CD14-positive monocyte (primary cell): ENCODE data around the gene CDH23. TPM values are rescaled to one million over a fixed set of nuclear protein-coding genes. Genes with fewer than 3 reads are reported as not detected.

Experiments
- DNase-seq, 3 donors: peaks; one replicate each; pipeline ENCODE4 v3.0.0-alpha.2; 2011 to 2022
- H2AFZ ChIP-seq: 2 replicates; pipeline ENCODE4 v1.6.0; 2012; ENCODE audit warnings: mild to moderate bottlenecking, low read depth, low read length, inconsistent platforms; ENCODE audit not compliant: insufficient read depth, poor library complexity, severe bottlenecking
- H3K27ac ChIP-seq, 2 donors: 1 replicate in 1 of 2; 2 replicates in 1 of 2; pipeline ENCODE4 v1.5.1; 2012 to 2013; ENCODE audit warnings: low read length in 2 of 2, control low read depth in 1 of 2, inconsistent platforms in 1 of 2, low read depth in 1 of 2, mild to moderate bottlenecking in 1 of 2
- H3K27me3 ChIP-seq, 2 donors: one replicate each; pipeline versions ENCODE4 v1.6.0 to v1.6.1; 2011 to 2013; ENCODE audit warnings: low read length in 2 of 2; ENCODE audit not compliant: control insufficient read depth in 2 of 2, insufficient read depth in 2 of 2
- H3K36me3 ChIP-seq, 2 donors: replicated peaks in 1 of 2; 1 replicate in 1 of 2; 2 replicates in 1 of 2; pipeline versions ENCODE4 v1.5.1 to v1.6.1; 2012 to 2013; ENCODE audit warnings: low read length in 2 of 2, control low read depth in 1 of 2, inconsistent platforms in 1 of 2, mild to moderate bottlenecking in 1 of 2; ENCODE audit not compliant: insufficient read depth in 2 of 2, control insufficient read depth in 1 of 2
- H3K4me1 ChIP-seq, 2 donors: 1 replicate in 1 of 2; 2 replicates in 1 of 2; pipeline versions ENCODE4 v1.5.1 to v1.6.1; 2012 to 2013; ENCODE audit warnings: low read length in 2 of 2, control low read depth in 1 of 2, inconsistent platforms in 1 of 2, mild to moderate bottlenecking in 1 of 2, moderate library complexity in 1 of 2; ENCODE audit not compliant: insufficient read depth in 2 of 2, control insufficient read depth in 1 of 2
- H3K4me2 ChIP-seq: replicated peaks from 2 replicates; pipeline ENCODE3; 2012; ENCODE audit warnings: low read length, moderate library complexity, mild to moderate bottlenecking; ENCODE audit not compliant: poor library complexity, severe bottlenecking; ENCODE audit errors: extremely low read depth
- H3K4me3 ChIP-seq, 3 experiments: fragments of 200-600 bp in 1 of 3; sonication (generic) in 1 of 3; replicated peaks in 1 of 3; 1 replicate in 2 of 3; 2 replicates in 1 of 3; pipeline ENCODE4 v1.5.1; 2011 to 2013; ENCODE audit warnings: low read length in 3 of 3, mild to moderate bottlenecking in 3 of 3, control low read depth in 2 of 3, low read depth in 2 of 3, inconsistent platforms in 1 of 3, moderate library complexity in 1 of 3
- H3K79me2 ChIP-seq: 2 replicates; pipeline ENCODE4 v1.6.0; 2012; ENCODE audit warnings: mild to moderate bottlenecking, control low read depth, inconsistent platforms, low read length, moderate library complexity; ENCODE audit not compliant: insufficient read depth
- H3K9ac ChIP-seq: 2 replicates; pipeline ENCODE4 v1.6.0; 2017; ENCODE audit warnings: low read length, mild to moderate bottlenecking; ENCODE audit not compliant: insufficient read depth, poor library complexity, severe bottlenecking
- H3K9me3 ChIP-seq, 2 donors: replicated peaks in 1 of 2; 1 replicate in 1 of 2; 2 replicates in 1 of 2; pipeline versions ENCODE4 v1.5.1 to v1.6.1; 2012 to 2013; ENCODE audit warnings: low read length in 2 of 2, control low read depth in 1 of 2; ENCODE audit not compliant: control insufficient read depth in 1 of 2, insufficient read depth in 1 of 2
- H4K20me1 ChIP-seq: 2 replicates; pipeline ENCODE4 v1.6.0; 2012; ENCODE audit warnings: mild to moderate bottlenecking, low read length, control low read depth, moderate library complexity; ENCODE audit not compliant: insufficient read depth
- H3K27ac Mint-ChIP-seq, 7 donors: one replicate each; pipeline ENCODE4 v1.8.0; 2020; ENCODE audit warnings: mild to moderate bottlenecking in 7 of 7, mixed read lengths in 7 of 7, moderate library complexity in 6 of 7, inconsistent platforms in 2 of 7
- H3K27me3 Mint-ChIP-seq, 3 donors: one replicate each; pipeline ENCODE4 v1.8.0; 2021 to 2022; ENCODE audit warnings: low read depth in 3 of 3, mild to moderate bottlenecking in 3 of 3, mixed read lengths in 3 of 3, moderate library complexity in 3 of 3, inconsistent platforms in 1 of 3
- H3K36me3 Mint-ChIP-seq, 2 donors: one replicate each; pipeline ENCODE4 v1.8.0; 2020; ENCODE audit warnings: mixed read lengths in 2 of 2, inconsistent platforms in 1 of 2, mild to moderate bottlenecking in 1 of 2
- H3K4me1 Mint-ChIP-seq: one replicate; pipeline ENCODE4 v1.8.0; 2020; ENCODE audit warnings: mild to moderate bottlenecking, mixed read lengths
- H3K4me3 Mint-ChIP-seq, 2 donors: one replicate each; pipeline ENCODE4 v1.8.0; 2020; ENCODE audit warnings: mild to moderate bottlenecking in 2 of 2, mixed read lengths in 2 of 2, moderate library complexity in 1 of 2
- H3K9me3 Mint-ChIP-seq, 7 donors: one replicate each; pipeline ENCODE4 v1.8.0; 2020 to 2022; ENCODE audit warnings: mixed read lengths in 7 of 7, mild to moderate bottlenecking in 6 of 7, moderate library complexity in 6 of 7, inconsistent platforms in 2 of 7
- WGBS: methylation state at CpG from one replicate; pipeline ENCODE4 v1.1.5; 2013; ENCODE audit warnings: missing lambda C conversion rate; ENCODE audit not compliant: insufficient coverage; 5-methylcytosine and 5-hydroxymethylcytosine counted together
- intact Hi-C, 2 donors: fragments of 100-400 bp; cut with micrococcal nuclease; formaldehyde crosslinking; loops; one replicate each; pipeline versions ENCODE4 v1.15.0 to v1.15.1; 2023
- polyA plus RNA-seq, 3 donors: library from polyadenylated mRNA; depleted of rRNA in 1 of 3; unstranded in 2 of 3; stranded (reverse) in 1 of 3; fragments of 300-500 nt in 2 of 3; fragments of >200 nt in 1 of 3; fragmentation: Illumina TruSeq in 2 of 3; gene quantifications; 1 replicate in 2 of 3; 2 replicates in 1 of 3; pipeline ENCODE4 v1.2.3, GENCODE V29; 2012 to 2021
- TF ChIP-seq, protein P1 (sequence below): fragments of 200-600 bp; IDR thresholded peaks from one replicate; pipeline ENCODE4 v1.8.0; 2022; ENCODE audit warnings: antibody characterized with exemption, mild to moderate bottlenecking

Gene CDH23
- polyA plus RNA-seq, 3 donors: 8.2 to 36.2 (median 10.5) TPM

DNA sequence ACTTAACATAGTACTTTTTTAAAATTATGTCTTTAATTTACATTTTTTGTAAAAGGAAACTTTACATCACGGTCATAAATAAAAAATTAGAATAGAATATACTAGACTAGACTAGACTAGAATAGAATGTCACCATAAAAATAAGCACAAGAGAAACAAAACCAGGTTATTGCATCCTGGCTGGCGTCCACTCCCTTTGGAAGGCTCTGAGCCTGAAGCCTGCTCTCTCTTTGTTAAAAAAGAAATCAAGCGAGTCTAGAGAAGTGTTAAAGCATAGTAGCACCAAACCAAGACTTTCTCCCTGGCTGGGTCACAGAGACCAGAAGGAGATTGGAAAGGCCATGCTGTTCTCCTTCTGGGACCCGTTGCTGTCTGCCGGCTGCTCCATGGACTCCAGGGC is 218.2 kb downstream of the CDH23 start:
- Histone ChIP-seq H2AFZ (no peak overlapping the region), H4K20me1 (no peaks in the 10 kb centered on the region), H3K9ac (no peak overlapping the region), H3K79me2 (no peaks in the 10 kb centered on the region), H3K4me1 (peaks cover 22 to 23% of the 10 kb centered on the region in 2 donors), H3K9me3 (no peaks in the 10 kb centered on the region), H3K36me3 (no peaks in the 10 kb centered on the region), H3K4me3 (no peak overlapping the region), H3K4me2 (no peak overlapping the region), H3K27ac (no peak overlapping the region), H3K27me3 (no peaks in the 10 kb centered on the region)
- Mint-ChIP-seq H3K4me3 (no peak overlapping the region), H3K36me3 (no peaks in the 10 kb centered on the region), H3K9me3 (no peaks in the 10 kb centered on the region), H3K27ac (no peak overlapping the region), H3K27me3 (peaks cover 2 to 3% (median 3%) of the 10 kb centered on the region in 3 donors), H3K4me1 (peaks cover 28% of the 10 kb centered on the region)
- intact Hi-C loops: no loop called here
- no peak for DNase-seq
- 93% methylated on average over 3 of the region's 5 CpGs for WGBS
- TF ChIP-seq, protein P1, sequence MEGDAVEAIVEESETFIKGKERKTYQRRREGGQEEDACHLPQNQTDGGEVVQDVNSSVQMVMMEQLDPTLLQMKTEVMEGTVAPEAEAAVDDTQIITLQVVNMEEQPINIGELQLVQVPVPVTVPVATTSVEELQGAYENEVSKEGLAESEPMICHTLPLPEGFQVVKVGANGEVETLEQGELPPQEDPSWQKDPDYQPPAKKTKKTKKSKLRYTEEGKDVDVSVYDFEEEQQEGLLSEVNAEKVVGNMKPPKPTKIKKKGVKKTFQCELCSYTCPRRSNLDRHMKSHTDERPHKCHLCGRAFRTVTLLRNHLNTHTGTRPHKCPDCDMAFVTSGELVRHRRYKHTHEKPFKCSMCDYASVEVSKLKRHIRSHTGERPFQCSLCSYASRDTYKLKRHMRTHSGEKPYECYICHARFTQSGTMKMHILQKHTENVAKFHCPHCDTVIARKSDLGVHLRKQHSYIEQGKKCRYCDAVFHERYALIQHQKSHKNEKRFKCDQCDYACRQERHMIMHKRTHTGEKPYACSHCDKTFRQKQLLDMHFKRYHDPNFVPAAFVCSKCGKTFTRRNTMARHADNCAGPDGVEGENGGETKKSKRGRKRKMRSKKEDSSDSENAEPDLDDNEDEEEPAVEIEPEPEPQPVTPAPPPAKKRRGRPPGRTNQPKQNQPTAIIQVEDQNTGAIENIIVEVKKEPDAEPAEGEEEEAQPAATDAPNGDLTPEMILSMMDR: no peak

DNA sequence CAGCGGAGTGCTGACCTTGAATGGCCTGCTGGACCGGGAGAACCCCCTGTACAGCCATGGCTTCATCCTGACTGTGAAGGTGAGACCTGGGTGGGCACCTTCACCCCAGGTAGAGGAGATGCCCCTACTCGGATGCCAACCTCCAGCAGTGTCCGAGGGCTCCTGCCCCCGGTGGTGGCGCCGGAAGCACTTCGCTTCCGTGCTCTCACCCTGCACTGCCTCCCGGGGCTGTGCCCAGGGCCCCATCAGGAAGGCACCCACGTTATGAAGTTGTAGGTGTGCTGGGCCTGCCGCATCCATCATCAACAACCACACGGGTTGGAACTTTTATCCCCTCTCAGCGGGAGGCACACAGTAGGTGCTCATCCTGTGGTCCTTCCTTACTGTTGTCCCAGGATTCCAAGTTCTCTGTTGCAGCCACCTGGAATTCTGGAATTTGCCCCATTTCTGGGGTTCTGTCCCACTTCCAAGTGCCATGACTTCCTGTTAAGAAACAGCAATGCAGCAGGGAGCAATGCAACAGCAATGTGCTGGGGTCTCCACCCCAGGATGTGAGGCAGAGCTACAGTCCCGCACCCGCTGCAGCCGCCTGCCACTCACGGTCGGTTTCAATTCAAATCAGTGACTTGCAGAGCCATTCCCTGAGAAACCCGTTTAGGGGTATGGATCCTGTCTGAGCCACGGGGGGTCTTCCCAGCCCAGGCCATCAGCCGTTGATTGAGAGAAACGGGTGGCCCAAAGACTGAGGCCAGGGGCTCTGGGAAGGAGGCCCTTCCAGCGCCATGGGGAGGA is 219.0 kb downstream of the CDH23 start:
- Histone ChIP-seq H2AFZ (no peak overlapping the region), H3K79me2 (no peaks in the 10 kb centered on the region), H3K4me1 (peaks cover 22 to 23% of the 10 kb centered on the region in 2 donors), H3K27ac (no peak overlapping the region), H3K9me3 (no peaks in the 10 kb centered on the region), H4K20me1 (no peaks in the 10 kb centered on the region), H3K27me3 (no peaks in the 10 kb centered on the region), H3K9ac (no peak overlapping the region), H3K36me3 (no peaks in the 10 kb centered on the region), H3K4me3 (no peak overlapping the region), H3K4me2 (no peak overlapping the region)
- H3K4me1 Mint-ChIP-seq: peaks cover 28% of the 10 kb centered on the region
- H3K27ac Mint-ChIP-seq: no peak overlapping the region
- TF ChIP-seq, protein P1: no peak
- no peaks in the 10 kb centered on the region for H3K9me3 Mint-ChIP-seq
- H3K27me3 Mint-ChIP-seq: peaks cover 0 to 3% (median 3%) of the 10 kb centered on the region in 3 donors
- no peaks in the 10 kb centered on the region for H3K36me3 Mint-ChIP-seq
- intact Hi-C loops: no loop called here
- H3K4me3 Mint-ChIP-seq: no peak overlapping the region
- 96% methylated on average over 21 of the region's 24 CpGs for WGBS
- no peak for DNase-seq
